ENCODE results near the gene RAPGEF4. TPM values are rescaled to one million over a fixed set of nuclear protein-coding genes. Genes with fewer than 3 reads are reported as not detected.

RAPGEF4 gene
- total and polyA plus RNA-seq, 2 of the 8 experiments (the other 6 are each of a cell fraction or from before 2014, with no cell fraction given), result 1.2 to 2.6 TPM

DNA sequence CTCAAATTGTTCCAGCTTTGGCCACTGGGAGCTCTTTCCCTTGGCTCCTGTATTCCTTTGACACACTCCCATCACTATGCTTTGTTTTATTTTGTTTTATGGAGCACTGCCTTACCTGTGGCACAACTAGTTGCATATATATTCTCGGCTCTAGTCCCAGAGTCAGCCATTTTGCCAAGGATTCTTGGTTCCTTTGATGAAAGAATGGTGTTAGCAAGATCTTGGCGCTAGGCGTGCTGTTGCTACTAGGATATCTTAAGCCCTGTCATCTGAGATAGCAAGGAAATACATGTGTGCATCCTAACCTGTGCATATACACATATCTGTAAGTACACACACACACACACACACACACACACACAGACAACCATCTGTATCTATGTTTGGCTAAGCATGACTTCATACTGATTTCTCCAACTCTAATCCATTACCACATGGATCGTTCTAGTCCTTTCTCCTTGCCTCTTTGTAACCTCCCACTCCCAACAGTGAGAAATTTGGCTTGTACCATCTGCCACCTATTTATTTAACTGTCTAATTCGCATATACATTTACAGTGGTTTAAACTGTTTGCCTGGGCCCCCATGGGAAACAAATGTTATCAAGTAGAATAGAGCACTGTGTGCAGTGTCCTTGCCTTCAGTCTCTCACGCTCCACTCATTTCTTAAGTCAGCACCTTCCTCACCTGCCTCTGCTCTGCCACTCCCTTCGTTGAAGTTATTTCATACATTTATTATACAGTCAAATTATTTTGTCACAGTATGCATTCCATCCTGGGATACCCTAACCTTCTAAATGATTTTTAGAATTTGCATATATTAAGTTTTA, 202.5 kb downstream of the RAPGEF4 start (continued):
- TF ChIP-seq CTBP2 (IDR thresholded peaks at IDR 0.05; ENCODE audit: borderline replicate concordance, insufficient read depth, insufficient read length, low read length), result no peak

Data from H1 (cell line).